Esophagus squamous epithelium (tissue), 5 donors: ENCODE measurements around the gene GLIS1. TPM values are rescaled to one million over a fixed set of nuclear protein-coding genes. Genes with fewer than 3 reads are reported as not detected.

Source experiments
- DNase-seq: peaks from one replicate; lab custom pipeline; 2025; lab: John Stamatoyannopoulos, UW
- H3K27ac ChIP-seq, 4 donors: fragments of 200-600 bp; sonication (generic); one replicate each; pipeline ENCODE4 v1.5.1; 2016 to 2019; ENCODE audit warnings: mild to moderate bottlenecking in 1 of 4
- H3K27me3 ChIP-seq, 4 donors: fragments of 200-600 bp; sonication (generic); 1 replicate in 3 of 4; 2 replicates in 1 of 4; pipeline versions ENCODE4 v1.5.1 to v1.6.0; 2017 to 2021; ENCODE audit warnings: antibody characterized with exemption in 1 of 4
- H3K36me3 ChIP-seq, 3 donors: fragments of 200-600 bp; sonication (generic); one replicate each; pipeline ENCODE4 v1.5.1; 2016 to 2019
- H3K4me1 ChIP-seq, 3 donors: fragments of 200-600 bp; sonication (generic); one replicate each; pipeline ENCODE4 v1.5.1; 2017 to 2019
- H3K4me3 ChIP-seq, 4 donors: fragments of 200-600 bp; sonication (generic); 1 replicate in 3 of 4; 2 replicates in 1 of 4; pipeline ENCODE4 v1.5.1; 2016 to 2019; ENCODE audit warnings: mild to moderate bottlenecking in 2 of 4, moderate library complexity in 1 of 4
- H3K9me3 ChIP-seq, 3 donors: fragments of 200-600 bp; sonication (generic); one replicate each; pipeline ENCODE4 v1.5.1; 2016 to 2019
- POLR2A ChIP-seq, 4 donors: fragments of 450-650 bp; IDR thresholded peaks; one replicate each; pipeline ENCODE4 v1.6.1; 2017; ENCODE audit warnings: antibody characterized with exemption in 4 of 4, mild to moderate bottlenecking in 4 of 4, moderate library complexity in 3 of 4
- WGBS, 2 donors: methylation state at CpG; one replicate each; pipeline ENCODE4 v1.1.5; 2018; 5-methylcytosine and 5-hydroxymethylcytosine counted together
- intact Hi-C: fragments of 100-400 bp; cut with DNase I; formaldehyde crosslinking; loops from one replicate; pipeline ENCODE4 v1.15.0; 2022
- total RNA-seq, 4 donors: library from RNA; depleted of rRNA; stranded (reverse); fragments of >200 nt; gene quantifications; one replicate each; pipeline ENCODE4 v1.1.0, GENCODE V29; 2016
- TF ChIP-seq, protein P1 (sequence below), 6 experiments: fragments of 450-650 bp in 4 of 6; fragments of 200-600 bp in 2 of 6; sonication (generic) in 2 of 6; IDR thresholded peaks; one replicate each; pipeline ENCODE4 v1.5.1; 2016 to 2019; ENCODE audit warnings: antibody characterized with exemption in 6 of 6, mild to moderate bottlenecking in 4 of 6, moderate library complexity in 4 of 6
- donor health status: DM: yes; HTN: yes; CAD: no.

GLIS1 gene
- total RNA-seq, 4 donors from 2014 or later: 0.57 TPM; not detected in 3

DNA sequence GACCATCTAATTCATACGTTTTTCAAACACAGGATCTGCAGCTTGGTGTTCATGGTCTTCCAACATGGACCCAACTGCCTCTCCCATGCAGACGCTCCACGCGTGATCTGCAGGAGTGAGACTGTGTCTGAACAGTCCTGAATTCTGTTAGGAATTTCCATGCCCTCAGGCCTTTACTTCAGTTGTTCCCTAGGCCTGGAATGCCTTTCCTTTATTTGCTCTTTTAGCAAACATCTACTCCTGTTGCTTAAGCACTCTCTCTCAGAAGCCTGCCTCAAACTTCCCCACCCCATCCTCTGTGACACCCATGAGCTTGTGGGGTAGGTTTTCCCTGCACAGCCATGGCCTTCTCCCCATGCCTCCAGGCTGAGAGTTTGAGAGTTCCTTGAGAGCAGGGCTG lies 206.1 kb downstream of the GLIS1 start:
- no peak for DNase-seq
- intact Hi-C loops: no loop called here
- peaks cover 0 to 30% (median 0%) of the 10 kb centered on the region in 4 donors for H3K27me3 ChIP-seq
- H3K36me3 ChIP-seq: no peaks in the 10 kb centered on the region
- no peaks in the 10 kb centered on the region for H3K9me3 ChIP-seq
- 61 to 71% methylated on average over 4 of the region's 4 CpGs for WGBS, 2 donors
- no peak overlapping the region for H3K4me3 ChIP-seq
- H3K4me1 ChIP-seq: peaks cover 0 to 8% (median 0%) of the 10 kb centered on the region in 3 donors
- no peak for TF ChIP-seq POLR2A (IDR thresholded peaks at IDR 0.05)
- TF ChIP-seq, protein P1, sequence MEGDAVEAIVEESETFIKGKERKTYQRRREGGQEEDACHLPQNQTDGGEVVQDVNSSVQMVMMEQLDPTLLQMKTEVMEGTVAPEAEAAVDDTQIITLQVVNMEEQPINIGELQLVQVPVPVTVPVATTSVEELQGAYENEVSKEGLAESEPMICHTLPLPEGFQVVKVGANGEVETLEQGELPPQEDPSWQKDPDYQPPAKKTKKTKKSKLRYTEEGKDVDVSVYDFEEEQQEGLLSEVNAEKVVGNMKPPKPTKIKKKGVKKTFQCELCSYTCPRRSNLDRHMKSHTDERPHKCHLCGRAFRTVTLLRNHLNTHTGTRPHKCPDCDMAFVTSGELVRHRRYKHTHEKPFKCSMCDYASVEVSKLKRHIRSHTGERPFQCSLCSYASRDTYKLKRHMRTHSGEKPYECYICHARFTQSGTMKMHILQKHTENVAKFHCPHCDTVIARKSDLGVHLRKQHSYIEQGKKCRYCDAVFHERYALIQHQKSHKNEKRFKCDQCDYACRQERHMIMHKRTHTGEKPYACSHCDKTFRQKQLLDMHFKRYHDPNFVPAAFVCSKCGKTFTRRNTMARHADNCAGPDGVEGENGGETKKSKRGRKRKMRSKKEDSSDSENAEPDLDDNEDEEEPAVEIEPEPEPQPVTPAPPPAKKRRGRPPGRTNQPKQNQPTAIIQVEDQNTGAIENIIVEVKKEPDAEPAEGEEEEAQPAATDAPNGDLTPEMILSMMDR (IDR thresholded peaks at IDR 0.05): no peak
- no peak overlapping the region for H3K27ac ChIP-seq

DNA sequence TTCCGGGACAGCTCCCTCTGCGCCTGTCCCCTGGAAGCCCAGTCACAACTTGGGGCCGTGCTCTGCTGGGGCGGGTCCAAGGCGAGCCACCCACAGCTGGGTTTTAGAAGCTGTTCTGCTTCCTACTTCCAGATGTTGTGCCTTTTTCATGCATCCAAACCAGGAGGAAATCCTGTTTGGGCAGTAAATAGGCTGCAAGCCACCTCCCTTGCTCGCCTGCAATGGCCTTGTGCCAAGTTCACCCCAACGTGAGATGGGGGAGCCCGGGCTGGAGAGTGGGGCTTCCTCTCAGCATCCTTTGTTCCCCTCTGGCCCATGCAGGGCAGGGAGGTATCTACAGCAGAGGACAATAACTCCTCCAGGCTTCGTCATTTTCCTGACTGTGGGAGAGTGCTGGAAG lies 206.6 kb downstream of the GLIS1 start:
- DNase-seq: no peak
- Histone ChIP-seq H3K4me3 (no peak overlapping the region), H3K9me3 (no peaks in the 10 kb centered on the region), H3K27me3 (peaks cover 0 to 32% (median 0%) of the 10 kb centered on the region in 4 donors), H3K36me3 (no peaks in the 10 kb centered on the region), H3K27ac (no peak overlapping the region), H3K4me1 (peaks cover 0 to 13% (median 0%) of the 10 kb centered on the region in 3 donors)
- no peak for TF ChIP-seq POLR2A (IDR thresholded peaks at IDR 0.05)
- intact Hi-C loops: no loop called here
- WGBS, 2 donors: 33 to 57% methylated on average over 7 to 9 of the region's 9 CpGs

DNA sequence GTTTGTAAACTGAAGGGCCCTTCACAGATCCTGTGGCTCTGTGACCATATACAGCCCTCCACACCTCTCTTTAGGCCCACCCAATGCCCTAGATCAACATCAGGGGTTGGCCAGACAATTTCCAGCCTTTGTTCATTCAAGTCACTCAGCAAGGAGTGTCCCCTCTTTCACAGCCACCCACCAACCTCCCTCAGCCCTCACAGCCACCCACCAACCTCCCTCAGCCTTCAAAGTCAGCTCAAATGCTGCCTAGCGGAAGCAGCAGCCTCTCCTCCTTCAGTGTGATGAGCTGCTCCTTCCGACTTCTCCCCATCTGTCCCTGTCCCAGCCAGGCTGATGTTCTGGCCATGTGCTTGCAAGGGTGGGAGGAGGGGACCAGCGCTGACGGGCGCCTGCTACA lies 208.4 kb downstream of the GLIS1 start:
- intact Hi-C loops: no loop called here
- DNase-seq: no peak
- peaks cover 0 to 31% (median 5%) of the 10 kb centered on the region in 3 donors for H3K4me1 ChIP-seq
- WGBS, 2 donors: 96 to 100% methylated on average over 1 to 5 of the region's 5 CpGs
- no peak for TF ChIP-seq POLR2A (IDR thresholded peaks at IDR 0.05)
- TF ChIP-seq, protein P1 (IDR thresholded peaks at IDR 0.05): no peak
- H3K27ac ChIP-seq: no peak overlapping the region
- no peaks in the 10 kb centered on the region for H3K9me3 ChIP-seq
- peaks cover 0 to 30% (median 0%) of the 10 kb centered on the region in 4 donors for H3K27me3 ChIP-seq
- H3K36me3 ChIP-seq: no peaks in the 10 kb centered on the region
- H3K4me3 ChIP-seq: no peak overlapping the region

DNA sequence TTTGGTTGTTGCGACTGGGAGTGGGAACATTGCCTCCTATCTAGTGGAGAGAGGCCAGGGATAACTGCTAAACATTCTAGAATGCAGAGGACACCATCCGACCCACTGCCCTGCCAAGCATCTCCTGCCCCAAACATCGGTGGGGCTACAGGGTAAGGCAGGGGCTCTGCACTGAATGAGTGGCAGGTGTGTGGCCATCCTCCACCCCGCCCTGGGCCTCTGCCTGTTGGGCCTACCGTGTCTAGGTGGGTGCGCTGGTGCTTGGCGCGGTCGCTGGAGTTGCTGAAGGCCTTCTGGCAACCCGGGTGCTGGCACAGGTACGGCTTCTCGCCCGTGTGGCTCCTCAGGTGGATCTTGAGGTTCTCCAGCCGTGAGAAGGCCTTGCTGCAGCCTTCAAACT lies 209.4 kb downstream of the GLIS1 start:
- no peak overlapping the region for H3K27ac ChIP-seq
- peaks cover 0 to 23% (median 0%) of the 10 kb centered on the region in 4 donors for H3K27me3 ChIP-seq
- H3K36me3 ChIP-seq: no peaks in the 10 kb centered on the region
- TF ChIP-seq, protein P1 (IDR thresholded peaks at IDR 0.05): no peak
- TF ChIP-seq POLR2A (IDR thresholded peaks at IDR 0.05): no peak
- intact Hi-C loops: no loop called here
- DNase-seq: no peak
- H3K4me1 ChIP-seq: peaks cover 0 to 38% (median 5%) of the 10 kb centered on the region in 3 donors
- WGBS, 2 donors: 100% methylated on average over 2 of the region's 14 CpGs; no CpG with 5 or more reads in 1 of the 2 donors
- H3K4me3 ChIP-seq: no peak overlapping the region
- no peaks in the 10 kb centered on the region for H3K9me3 ChIP-seq

DNA sequence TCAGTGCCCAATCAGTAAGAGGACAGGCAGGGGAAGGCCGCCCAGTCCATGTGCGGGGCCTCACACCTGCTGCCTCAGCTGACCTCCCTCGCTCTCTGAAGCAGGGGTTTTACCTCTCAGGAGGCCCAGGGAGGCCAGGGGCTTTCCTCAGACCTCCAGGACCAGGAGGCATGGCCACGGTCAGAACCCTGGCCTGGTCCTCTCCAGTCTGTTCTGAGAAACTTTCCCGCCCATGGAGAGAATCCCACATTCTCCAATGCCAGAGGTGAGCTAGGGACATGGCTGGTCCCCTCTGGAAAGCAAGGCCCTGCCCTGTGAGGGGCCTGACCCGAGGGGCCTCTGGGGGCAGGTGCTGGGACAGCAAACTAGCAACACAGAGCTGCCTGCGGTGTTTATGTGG lies 211.6 kb downstream of the GLIS1 start:
- peaks cover 0 to 40% (median 5%) of the 10 kb centered on the region in 3 donors for H3K4me1 ChIP-seq

More for the DNA sequence above, 211.6 kb downstream of the GLIS1 start:
- Histone ChIP-seq H3K36me3 (no peaks in the 10 kb centered on the region), H3K9me3 (no peaks in the 10 kb centered on the region), H3K27ac (peak overlapping the region in 1 of 4 donors; percentile 13), H3K4me3 (no peak overlapping the region), H3K27me3 (peaks cover 0 to 16% (median 0%) of the 10 kb centered on the region in 4 donors)
- WGBS, 2 donors: 100% methylated on average over 2 of the region's 7 CpGs; no CpG with 5 or more reads in 1 of the 2 donors
- TF ChIP-seq, protein P1 (IDR thresholded peaks at IDR 0.05): no peak
- TF ChIP-seq POLR2A (IDR thresholded peaks at IDR 0.05): no peak
- intact Hi-C loops: no loop called here
- DNase-seq: no peak
